Panc1 (cell line): Measurements from ENCODE around the gene MCF2L. TPM values are rescaled to one million over a fixed set of nuclear protein-coding genes. Genes with fewer than 3 reads are reported as not detected.

Source experiments
- ATAC-seq: fragments of 200-7000 bp; cut with Tn5 transposase; 2 replicates; pipeline ENCODE4 v1.9.1; 2020; ENCODE audit warnings: mild to moderate bottlenecking, moderate library complexity
- BruUV-seq: library from RNA; stranded (reverse); fragments of 400-500 nt; replicated peaks from 2 replicates; lab custom pipeline; 2021; lab: Mats Ljungman, UMichigan
- CTCF ChIA-PET: fragments of 300-600 bp; sonication (Branson Sonifier 250); formaldehyde crosslinking; loops from one replicate; lab custom pipeline; 2022; ENCODE audit warnings: antibody characterized with exemption; lab: Charles Lee
- POLR2A ChIA-PET: fragments of 300-600 bp; sonication (Branson Sonifier 250); formaldehyde crosslinking; loops from one replicate; lab custom pipeline; 2022; ENCODE audit warnings: antibody characterized with exemption; lab: Charles Lee
- DNase-seq: peaks from one replicate; pipeline ENCODE4 v3.0.0-alpha.2; 2010; ENCODE audit warnings: low read depth, low spot score
- H3K27ac ChIP-seq: 2 replicates; pipeline ENCODE4 v1.5.1; 2011; ENCODE audit warnings: mild to moderate bottlenecking, low read length, inconsistent platforms
- H3K27me3 ChIP-seq: fragments of 200-500 bp; sonication (Bioruptor generic); 2 replicates; pipeline ENCODE4 v1.6.0; 2014; ENCODE audit warnings: low read length, inconsistent platforms; ENCODE audit not compliant: control insufficient read depth, insufficient read depth
- H3K36me3 ChIP-seq: fragments of 200-500 bp; sonication (Bioruptor generic); 2 replicates; pipeline ENCODE4 v1.5.1; 2014; ENCODE audit warnings: inconsistent platforms, mild to moderate bottlenecking, low read length, moderate library complexity; ENCODE audit not compliant: control insufficient read depth, insufficient read depth
- H3K4me1 ChIP-seq: 2 replicates; pipeline ENCODE4 v1.5.1; 2011; ENCODE audit warnings: inconsistent platforms, mild to moderate bottlenecking, low read length, moderate library complexity; ENCODE audit not compliant: control insufficient read depth, insufficient read depth
- H3K4me3 ChIP-seq, 2 experiments: 2 replicates each; pipeline ENCODE4 v1.5.1; 2011 to 2012; ENCODE audit warnings: low read depth in 2 of 2, low read length in 2 of 2, mild to moderate bottlenecking in 2 of 2, inconsistent platforms in 1 of 2, moderate library complexity in 1 of 2
- H3K9me3 ChIP-seq: fragments of 200-500 bp; sonication (Bioruptor generic); 2 replicates; pipeline ENCODE4 v1.5.1; 2014; ENCODE audit warnings: low read depth, mild to moderate bottlenecking, inconsistent platforms, low read length, moderate library complexity; ENCODE audit not compliant: control insufficient read depth, insufficient read depth
- CTCF ChIP-seq: fragments of 450-650 bp; IDR thresholded peaks from 2 replicates; pipeline ENCODE4 v1.5.1; 2017; ENCODE audit warnings: mild to moderate bottlenecking
- POLR2AphosphoS5 ChIP-seq: IDR thresholded peaks from 2 replicates; pipeline ENCODE4 v1.6.1; 2012; ENCODE audit warnings: mild to moderate bottlenecking, low read depth, low read length, moderate library complexity
- REST ChIP-seq, 2 experiments: IDR thresholded peaks; 2 replicates each; pipeline ENCODE4 v1.6.1; 2011 to 2012; ENCODE audit warnings: low read depth in 2 of 2, control low read depth in 1 of 2, low read length in 1 of 2, mild to moderate bottlenecking in 1 of 2, moderate library complexity in 1 of 2; ENCODE audit not compliant: insufficient read depth in 1 of 2
- SIN3A ChIP-seq: IDR thresholded peaks from 2 replicates; pipeline ENCODE4 v1.6.1; 2012; ENCODE audit warnings: low read depth, mild to moderate bottlenecking, low read length, moderate library complexity, borderline replicate concordance; ENCODE audit not compliant: insufficient read depth
- TCF7L2 ChIP-seq: IDR thresholded peaks from 2 replicates; pipeline ENCODE4 v1.6.1; 2011; ENCODE audit warnings: mild to moderate bottlenecking, low read depth, low read length, inconsistent platforms
- in situ Hi-C: cut with HindIII; loops from 2 replicates; pipeline ENCODE4 v1.10.0; 2016; ENCODE audit warnings: low sequenced_read_pairs, low pct_unique_long_range_greater_than_20kb
- intact Hi-C: fragments of 100-400 bp; cut with micrococcal nuclease; formaldehyde crosslinking; loops from one replicate; pipeline ENCODE4 v1.10.0; 2022; ENCODE audit not compliant: unreplicated experiment
- total RNA-seq: library from RNA; stranded (reverse); gene quantifications from one replicate; pipeline ENCODE4 v1.2.1, GENCODE V29; 2021; ENCODE audit not compliant: unreplicated experiment

MCF2L gene
- total RNA-seq, 1 experiment from 2014 or later: 0.57 TPM

- in situ Hi-C loops (no loop called here), intact Hi-C loops (no loop called here)
- POLR2A ChIA-PET: no interaction called here
- Histone ChIP-seq H3K4me3 (no peak overlapping the region), H3K36me3 (no peaks in the 10 kb centered on the region), H3K4me1 (no peaks in the 10 kb centered on the region), H3K27ac (no peak overlapping the region), H3K9me3 (no peaks in the 10 kb centered on the region), H3K27me3 (no peaks in the 10 kb centered on the region)
- ATAC-seq (no peak), DNase-seq (no peak)
- no TSS peak for BruUV-seq
- CTCF ChIA-PET: no interaction called here
- TF ChIP-seq REST (IDR thresholded peaks at IDR 0.05; ENCODE audit: insufficient read depth in 1 of 2, low read depth in 2 of 2, low read length in 1 of 2) (no peak), POLR2AphosphoS5 (no peak), SIN3A (no peak), CTCF (no peak), TCF7L2 (no peak)
Measured at GRCh38 chr13:113116206-113116800, 147.3 kb downstream of the MCF2L start.

GRCh38 chr13:113116871-113117271 lies 147.9 kb downstream of the MCF2L start:
- in situ Hi-C loops (no loop called here), intact Hi-C loops (no loop called here)
- Histone ChIP-seq H3K27ac (no peak overlapping the region), H3K36me3 (no peaks in the 10 kb centered on the region), H3K4me3 (no peak overlapping the region), H3K9me3 (no peaks in the 10 kb centered on the region), H3K4me1 (no peaks in the 10 kb centered on the region), H3K27me3 (no peaks in the 10 kb centered on the region)
- TF ChIP-seq TCF7L2: no peak
- TF ChIP-seq CTCF: no peak
- TF ChIP-seq SIN3A: no peak
- CTCF ChIA-PET: no interaction called here
- ATAC-seq: no peak
- DNase-seq: no peak
- POLR2A ChIA-PET: interaction anchor here (0.6 kb wide), 1 partner anchor 12 kb away, joined by 11 read pairs; no protein-coding TSS in a partner anchor
- no TSS peak for BruUV-seq
